ENCODE data around the gene CD34.

DNA sequence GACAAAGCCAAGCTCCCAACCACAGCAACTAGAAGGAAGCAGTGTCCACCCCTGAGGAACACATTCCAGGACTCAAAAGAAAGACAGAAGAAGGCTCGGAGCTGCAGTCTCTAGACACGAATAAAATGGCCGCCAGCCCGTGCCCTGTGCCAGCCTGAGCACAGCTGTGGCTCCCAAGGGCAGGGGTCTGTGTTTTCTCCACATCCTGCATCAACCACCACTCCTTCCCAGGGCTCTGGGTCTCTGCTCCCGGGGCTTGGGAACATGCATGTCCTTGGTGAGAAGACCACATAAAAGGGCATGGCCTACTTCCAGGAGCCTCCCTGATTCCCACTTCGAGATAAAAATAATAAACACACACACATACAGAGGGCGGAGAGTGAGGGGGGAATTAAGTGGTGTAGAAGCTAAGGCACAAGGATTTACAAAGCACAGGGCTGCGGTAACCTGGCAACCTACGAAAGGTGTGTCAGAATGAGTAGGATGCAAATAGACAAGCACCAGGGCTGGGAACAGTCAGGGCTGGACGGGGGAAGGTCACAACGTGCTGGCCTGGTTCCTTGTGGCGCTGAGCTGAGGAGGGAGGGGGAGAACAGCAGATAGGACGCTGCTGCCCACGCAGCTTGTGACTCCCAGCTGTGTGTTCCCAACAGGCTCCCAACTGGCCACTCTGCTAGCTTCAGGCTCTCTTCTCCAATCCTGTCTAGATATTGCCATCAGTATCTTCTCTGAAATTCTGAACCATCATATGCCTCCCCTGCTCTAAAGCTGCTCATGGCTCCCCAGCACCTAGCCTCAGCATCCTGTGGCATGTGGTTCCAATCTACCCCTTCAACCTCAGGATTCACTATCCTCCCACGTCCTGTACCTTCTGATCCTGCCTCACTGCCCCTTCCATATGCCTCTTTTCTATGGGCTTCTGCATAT, 72.5 kb downstream of the CD34 start:
- TF ChIP-seq EZH2 (IDR thresholded peaks at IDR 0.05; ENCODE audit: borderline replicate concordance, low read depth, low read length, poor library complexity, severe bottlenecking) = no peak
- TF ChIP-seq CTCF (conservative IDR thresholded peaks at IDR 0.05; ENCODE audit: low read depth, low read length) = no peak

Measured in A673 (cell line).